ENCODE data around the gene ARL15.

DNA sequence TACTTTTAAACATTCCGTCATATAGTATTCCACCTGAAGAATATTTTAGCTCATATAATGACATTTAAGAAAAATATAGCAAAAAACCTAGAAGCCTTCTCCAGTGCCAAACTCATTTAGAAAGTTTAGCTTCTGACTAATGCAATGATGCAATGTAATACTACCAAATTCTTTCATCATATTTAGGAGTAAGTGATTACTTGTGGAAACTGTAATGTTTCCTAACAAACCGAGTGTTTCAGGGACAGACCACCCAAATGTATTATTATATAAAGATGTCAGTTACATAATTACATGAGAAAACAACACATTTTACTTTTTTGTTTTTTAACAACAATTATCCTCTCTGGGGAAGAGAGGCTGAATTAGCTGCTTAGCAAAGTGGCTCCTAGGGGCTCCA lies 316.2 kb downstream of the ARL15 start:
- TF ChIP-seq, protein P1, sequence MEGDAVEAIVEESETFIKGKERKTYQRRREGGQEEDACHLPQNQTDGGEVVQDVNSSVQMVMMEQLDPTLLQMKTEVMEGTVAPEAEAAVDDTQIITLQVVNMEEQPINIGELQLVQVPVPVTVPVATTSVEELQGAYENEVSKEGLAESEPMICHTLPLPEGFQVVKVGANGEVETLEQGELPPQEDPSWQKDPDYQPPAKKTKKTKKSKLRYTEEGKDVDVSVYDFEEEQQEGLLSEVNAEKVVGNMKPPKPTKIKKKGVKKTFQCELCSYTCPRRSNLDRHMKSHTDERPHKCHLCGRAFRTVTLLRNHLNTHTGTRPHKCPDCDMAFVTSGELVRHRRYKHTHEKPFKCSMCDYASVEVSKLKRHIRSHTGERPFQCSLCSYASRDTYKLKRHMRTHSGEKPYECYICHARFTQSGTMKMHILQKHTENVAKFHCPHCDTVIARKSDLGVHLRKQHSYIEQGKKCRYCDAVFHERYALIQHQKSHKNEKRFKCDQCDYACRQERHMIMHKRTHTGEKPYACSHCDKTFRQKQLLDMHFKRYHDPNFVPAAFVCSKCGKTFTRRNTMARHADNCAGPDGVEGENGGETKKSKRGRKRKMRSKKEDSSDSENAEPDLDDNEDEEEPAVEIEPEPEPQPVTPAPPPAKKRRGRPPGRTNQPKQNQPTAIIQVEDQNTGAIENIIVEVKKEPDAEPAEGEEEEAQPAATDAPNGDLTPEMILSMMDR (IDR thresholded peaks at IDR 0.05; ENCODE audit: borderline replicate concordance, extremely low read depth, low read length, poor library complexity, severe bottlenecking) = no peak
- TF ChIP-seq EZH2 (IDR thresholded peaks at IDR 0.05; ENCODE audit: borderline replicate concordance, low read depth, low read length, severe bottlenecking) = no peak
